GM21529 (cell line): ENCODE measurements around the gene LOXHD1.

Source experiments
- ATAC-seq: cut with Tn5 transposase; IDR thresholded peaks from one replicate; pipeline ENCODE4 v1.9.1; 2021; ENCODE audit not compliant: unreplicated experiment

The LOXHD1 gene

DNA sequence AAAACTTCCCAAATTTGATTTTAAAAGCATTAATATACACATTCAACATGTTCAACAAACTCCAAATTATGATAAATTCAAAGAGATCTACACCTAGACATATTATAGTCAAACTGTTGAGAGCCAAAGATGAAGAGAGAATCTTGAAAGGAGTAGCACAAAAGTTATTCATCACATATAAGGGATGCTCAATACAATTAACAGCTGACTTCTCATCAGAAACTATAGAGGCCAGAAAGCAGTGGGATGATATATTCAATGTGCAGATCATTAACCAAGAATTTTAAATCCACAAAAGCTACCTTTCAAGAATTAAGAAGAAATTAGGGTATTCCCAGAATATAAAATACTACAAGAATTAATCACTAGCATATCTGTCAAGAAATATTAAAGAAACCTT, 75.4 kb downstream of the LOXHD1 start:
- ATAC-seq: no peak

DNA sequence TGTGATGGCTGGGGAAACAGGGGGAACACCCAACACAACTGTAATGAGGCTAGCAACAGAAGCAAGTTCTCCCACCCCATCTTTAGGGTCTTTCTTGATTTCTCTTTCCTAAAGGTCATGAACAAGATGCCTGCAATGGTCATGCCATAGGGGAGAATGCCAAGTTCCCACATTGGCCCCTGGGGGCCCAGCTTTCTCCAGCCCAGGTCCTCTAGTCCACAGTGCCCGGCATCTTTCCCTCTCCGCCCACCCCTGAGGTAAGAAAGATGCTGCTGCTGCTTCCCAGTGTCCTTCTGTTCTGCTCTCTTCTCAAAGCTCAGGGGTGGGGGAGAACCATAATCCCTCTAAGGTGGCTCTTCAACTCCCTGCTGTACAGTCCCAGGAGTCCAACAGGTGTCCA, 78.0 kb downstream of the LOXHD1 start:
- no peak for ATAC-seq

DNA sequence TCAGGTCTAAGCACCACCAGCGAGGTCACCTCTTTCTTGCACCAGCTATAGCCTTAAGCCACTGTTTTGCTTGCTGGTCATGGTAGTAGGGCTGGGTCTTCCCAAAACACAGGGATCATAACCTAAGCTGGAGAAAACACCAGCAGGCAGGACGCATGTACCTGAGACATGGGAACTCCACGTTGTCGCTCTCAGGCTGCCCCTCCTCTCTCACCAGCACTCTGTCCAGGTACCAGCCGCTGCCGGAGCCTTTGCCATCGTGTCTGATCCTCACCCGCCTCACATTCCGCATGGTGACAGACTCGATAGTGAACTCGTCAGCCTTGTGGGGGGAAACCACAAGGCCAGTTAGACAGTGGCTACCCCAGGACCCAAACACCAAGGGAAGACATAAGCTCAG, 79.5 kb downstream of the LOXHD1 start:
- no peak for ATAC-seq

DNA sequence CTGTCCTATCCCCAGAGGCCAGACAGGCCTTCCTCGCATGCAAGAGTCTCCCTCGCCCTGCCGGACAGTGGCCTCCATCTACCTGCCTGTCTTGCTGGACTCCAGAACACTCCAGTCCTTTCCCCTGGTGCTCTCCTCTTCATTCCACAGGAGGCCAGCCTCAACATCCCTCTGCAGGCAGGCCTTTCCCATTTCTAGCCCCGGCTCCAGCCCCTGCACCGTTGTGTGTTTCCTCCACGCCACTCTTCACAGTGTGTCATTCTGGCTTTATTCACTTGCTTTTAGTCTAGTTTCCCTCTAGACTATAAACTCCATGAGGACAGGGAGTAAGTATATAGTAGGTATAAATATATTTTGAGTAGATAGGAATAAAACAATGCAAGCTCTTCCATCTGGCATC, 81.2 kb downstream of the LOXHD1 start:
- ATAC-seq: no peak

DNA sequence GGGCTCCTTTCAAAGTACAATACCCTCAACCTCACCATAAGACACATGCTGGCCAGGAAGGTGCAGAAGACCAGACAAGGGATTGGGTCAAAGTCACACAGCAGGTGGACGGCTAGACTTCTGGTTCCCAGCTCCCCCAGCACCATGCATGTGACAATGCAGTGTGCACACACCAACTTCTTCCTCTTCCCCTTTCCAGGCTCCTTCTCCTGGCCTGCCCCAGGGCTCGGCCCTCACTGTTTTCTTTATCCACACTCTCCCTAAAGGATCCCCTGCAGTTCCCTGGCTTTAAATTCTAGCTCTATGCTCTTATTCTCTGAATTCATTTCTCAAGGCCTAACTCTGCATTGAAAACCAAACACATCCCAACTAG, 82.3 kb downstream of the LOXHD1 start:
- no peak for ATAC-seq

DNA sequence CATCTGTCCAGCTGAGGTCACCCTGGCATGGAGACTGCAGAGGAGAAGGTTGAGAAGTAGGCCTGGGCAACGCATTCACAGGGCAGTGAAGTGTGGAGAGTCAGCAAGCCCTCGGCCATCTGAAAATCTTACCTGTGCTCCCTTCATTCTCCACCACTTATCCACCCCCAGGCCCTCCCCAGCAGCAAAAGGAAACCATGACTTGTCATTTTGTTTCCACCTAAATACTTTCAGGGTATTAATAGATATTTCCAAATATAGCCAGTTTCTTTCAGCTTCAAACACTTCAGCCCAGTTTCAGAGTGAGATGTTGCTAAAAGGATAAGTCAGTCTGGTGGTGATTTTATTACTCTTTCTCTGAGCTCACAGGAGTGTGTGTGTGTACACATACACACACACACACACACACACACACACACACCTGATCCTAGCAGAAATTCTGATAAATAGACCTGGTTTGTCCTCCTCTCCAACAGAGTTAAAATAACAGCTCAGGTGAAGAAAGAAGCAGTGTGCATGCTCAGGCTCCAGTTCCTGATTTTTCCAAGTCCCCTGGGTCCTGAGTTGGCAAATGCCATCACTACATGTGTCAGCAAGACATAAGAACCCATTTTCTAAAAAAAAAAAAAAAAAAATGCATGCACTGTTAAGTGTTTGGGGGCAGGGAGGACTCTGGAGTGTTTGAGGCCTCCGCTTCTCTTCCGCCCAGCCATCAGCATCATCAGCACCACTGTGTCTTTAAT, 82.8 kb downstream of the LOXHD1 start:
- ATAC-seq: peak; percentile 78

DNA sequence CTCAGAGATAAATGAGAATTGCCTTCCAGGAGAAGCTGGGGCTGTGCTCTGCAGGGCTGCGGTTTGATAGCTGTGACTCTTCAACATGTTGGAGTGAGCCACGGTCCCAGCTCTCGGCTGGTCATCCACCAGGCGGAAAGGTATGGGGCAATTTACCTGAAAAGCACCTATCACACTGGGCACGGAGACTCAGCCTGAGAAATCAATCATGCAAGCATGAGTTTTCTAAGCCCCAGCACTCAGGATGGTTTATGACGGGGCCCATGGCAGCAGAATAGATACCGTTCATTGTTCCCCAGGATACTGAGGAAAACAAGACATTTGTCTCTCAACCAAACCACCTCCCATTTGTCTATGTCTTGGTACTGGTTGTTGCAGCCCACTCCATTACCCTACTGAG, 83.9 kb downstream of the LOXHD1 start:
- ATAC-seq: no peak

DNA sequence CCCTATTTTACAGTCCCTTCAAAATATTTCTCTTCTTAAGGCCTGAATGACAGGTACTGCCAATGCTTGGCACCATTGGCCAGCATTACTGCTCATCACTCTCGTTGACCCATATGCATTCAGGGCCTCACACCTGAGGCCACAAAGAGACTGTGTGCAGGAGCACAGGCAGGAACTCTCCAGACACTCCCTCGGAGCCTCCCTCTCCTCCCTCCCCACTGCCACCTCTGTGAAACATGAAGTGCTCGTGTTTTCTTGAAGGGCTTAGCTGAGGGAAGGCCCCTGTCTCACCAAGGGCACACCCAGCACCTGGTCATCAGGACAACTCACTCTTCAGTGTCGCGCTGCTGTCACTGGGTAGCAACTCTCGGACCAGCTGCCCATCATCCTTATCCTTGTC, 85.3 kb downstream of the LOXHD1 start:
- no peak for ATAC-seq

DNA sequence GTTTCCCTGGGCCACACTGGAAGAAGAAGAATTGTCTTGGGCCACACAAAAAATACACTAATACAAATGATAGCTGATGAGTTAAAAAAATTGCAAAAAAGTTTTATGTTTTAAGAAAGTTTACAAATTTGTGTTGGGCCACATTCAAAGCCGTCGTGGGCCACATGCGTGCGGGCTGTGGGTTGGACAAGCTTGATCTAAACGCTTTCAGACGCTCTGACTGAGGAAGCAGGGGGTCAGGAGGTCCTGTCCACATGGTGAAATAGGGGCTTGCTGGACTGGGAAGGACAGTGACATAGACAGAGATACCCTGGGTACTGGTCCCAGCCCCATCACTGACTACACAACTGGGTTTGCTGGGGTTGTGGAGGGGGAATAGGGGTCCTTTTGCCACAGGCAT, 86.4 kb downstream of the LOXHD1 start:
- ATAC-seq: no peak

DNA sequence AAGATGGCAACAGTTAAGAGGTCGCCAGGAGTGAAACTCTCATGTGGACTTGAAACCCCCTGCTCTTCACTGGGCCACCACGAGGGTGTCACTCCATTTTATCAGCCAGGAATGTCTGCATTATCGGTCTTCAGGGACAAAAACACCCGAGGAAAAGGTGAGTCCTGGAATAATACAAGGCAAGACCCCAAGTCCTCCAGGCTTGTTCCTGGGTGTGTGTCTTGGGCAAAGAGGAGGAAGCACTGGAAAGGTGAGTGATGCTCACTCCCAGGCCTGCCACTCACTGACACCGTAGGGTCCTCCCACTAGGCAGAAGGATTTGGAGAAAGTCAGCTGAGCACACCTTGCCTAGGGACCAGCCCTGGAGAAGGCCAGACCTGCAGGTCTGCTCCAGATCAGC, 86.9 kb downstream of the LOXHD1 start:
- ATAC-seq: no peak

DNA sequence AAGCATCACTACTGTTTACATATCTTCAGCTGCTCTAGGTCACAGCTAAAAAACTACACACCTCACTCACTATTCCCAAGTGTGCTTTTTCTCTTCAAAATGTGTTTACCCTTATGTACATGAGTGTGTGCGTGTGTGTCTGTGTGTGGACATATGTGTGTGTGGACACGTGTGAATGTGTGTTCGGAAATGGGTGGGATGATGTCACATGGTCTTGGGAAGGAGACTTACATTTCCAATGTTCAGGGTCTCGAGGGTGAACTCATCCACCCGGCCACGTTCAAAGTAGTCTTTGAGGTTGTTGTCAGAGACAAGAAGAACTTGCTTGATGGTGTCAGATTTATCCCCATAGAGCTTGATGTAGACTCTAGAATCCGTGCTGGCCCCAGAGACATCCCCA, 87.8 kb downstream of the LOXHD1 start:
- ATAC-seq: no peak

DNA sequence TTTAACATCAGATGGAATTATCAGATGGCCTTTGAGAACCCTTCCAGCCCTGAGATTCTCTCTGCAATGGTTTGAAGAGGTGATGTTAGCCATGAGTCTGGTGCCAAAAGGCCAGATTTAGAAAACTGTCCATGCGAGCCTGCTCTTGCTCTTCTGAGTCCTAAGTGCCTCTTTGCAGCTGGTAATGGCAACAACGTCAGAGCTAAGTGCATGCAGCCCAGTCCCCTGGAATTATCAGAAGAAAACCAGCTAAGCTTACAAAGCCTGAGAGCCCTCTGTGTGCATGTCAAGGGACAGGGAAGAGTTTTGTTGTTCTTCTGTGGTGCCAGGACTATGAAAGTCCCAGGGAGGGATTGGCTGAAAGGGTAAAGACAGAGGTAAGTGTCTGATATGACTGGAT, 89.8 kb downstream of the LOXHD1 start:
- no peak for ATAC-seq

DNA sequence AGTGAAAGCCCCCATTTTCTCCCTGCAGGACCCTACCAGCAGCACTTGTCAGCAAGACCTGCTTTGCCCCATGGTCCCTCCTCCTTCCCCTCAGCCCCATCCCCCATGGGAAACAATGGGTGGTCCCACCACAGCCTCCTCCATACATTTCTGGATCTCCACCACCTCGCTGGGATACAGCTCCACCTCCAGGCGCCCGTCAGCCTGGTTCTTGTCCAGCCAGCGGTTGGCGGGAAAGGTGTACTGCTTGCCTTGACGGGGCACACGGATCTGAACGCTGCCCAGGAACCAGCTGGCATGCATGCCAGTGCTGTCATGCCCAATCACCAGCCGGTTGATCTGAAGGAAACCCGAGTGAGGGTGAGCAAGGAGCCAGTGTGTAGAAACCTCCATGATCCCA, 90.9 kb downstream of the LOXHD1 start:
- ATAC-seq: no peak

DNA sequence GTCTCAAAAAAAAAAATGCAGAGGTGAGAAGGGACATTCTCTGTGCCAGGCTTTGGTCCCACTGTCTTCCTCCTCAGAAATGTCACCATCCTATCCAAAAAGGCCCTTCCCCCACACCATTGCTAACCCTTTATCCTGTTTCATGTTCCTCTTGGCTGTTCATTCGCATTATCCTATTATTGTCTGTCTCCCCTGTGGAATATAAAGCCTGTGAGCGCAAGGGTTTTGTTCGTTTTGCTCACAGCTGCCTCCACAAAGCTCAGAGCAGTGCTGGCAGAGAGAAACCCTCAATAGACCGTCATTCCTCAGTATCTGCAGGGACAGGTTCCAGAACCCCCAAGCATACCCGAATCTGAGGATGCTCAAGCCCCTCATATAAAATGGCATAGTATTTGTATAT, 91.8 kb downstream of the LOXHD1 start:
- no peak for ATAC-seq

DNA sequence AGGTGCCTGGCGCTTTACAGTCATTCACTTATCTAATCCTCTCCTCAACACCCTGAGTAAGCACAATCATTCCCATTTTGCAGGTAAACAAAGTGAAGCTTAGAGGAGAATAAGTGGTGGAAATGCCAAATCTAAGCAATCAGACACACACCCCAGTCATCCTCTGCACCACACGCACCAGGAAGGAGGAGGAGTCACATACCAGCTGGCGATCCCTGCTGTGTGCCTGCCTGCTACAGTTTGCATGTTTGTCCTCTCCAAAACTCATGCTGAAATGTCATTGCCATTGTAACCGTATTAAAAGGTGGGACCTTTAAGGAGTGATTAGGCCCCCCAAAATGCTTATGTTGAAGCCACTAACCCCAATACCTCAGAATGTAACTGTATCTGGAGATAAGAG, 93.7 kb downstream of the LOXHD1 start:
- ATAC-seq: no peak

DNA sequence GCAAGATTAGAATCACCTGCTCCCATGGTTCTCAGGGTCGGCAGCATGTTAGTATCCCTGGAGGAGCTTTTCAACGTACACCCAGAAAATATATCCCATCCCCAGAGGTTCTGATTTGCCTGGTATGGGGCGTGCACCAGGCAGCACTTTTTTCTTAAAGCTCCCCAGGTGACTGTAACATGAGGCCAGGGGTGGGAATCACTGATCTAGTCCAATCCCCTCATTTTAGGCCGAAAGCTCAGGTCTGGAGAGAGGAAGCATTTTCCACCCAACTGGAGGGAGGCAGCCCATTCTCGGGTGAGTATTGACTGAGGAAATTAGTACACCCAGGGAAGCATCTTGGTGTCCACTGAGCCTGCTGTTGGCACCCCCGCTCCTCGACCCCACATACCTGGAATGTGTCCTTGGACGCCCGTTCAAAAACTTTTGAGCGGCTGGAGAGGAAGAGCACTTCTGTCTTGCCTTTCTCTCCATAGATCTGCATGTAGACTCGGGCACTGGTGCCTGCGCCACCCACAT, 94.3 kb downstream of the LOXHD1 start:
- ATAC-seq: no peak

DNA sequence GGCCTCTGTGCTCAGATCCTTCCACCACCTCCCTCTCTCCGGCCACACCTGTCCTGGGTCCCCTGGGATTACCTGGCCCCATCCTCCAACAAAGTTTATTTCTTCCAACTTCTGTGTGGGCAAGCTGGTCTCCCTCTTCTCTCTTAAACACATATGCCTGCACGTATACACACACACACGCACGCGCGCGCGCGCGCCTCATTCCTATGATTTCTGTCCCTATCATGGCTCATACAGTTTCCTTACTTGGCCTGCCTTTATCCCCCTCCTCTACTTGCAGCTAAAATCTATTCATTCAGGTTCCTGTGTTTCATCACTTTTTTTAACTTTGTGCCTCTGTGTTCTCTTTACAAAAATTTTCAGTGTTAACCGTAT, 96.4 kb downstream of the LOXHD1 start:
- ATAC-seq: no peak

DNA sequence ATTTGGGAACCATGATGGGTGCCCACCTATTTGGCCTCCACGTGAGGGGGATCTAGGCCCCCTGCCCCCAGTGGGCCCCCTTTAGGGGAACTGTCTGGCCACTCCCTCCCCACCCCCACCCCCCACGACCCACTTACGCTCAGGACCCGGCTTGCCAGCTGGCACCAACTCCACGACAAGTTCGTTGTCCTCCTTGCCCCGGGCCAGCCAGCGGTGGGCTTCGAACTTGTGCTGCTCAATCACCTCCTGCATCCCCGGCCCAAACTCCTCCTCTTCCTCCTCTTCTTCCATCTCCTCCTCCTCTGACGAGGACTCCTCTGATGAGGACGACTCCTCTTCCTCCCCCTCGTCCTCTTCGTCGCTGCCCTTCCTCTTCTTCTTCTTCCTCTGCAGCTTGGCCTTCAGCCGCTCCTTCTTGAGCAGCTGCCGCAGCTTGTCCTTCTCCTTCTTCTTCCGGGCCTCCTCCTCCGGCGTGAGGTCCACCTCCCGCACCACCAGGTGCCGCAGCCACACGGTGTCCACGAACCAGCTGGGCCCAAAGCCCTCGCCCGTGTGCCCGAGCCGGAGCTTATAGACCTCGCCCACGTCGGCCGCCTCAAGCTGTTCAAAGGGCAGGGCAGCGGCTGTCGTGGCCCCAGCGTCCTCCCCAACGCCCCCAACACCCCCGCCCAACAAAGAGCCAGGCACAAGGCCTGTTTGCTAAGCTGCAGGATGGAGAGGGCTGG, 96.9 kb downstream of the LOXHD1 start:
- no peak for ATAC-seq

DNA sequence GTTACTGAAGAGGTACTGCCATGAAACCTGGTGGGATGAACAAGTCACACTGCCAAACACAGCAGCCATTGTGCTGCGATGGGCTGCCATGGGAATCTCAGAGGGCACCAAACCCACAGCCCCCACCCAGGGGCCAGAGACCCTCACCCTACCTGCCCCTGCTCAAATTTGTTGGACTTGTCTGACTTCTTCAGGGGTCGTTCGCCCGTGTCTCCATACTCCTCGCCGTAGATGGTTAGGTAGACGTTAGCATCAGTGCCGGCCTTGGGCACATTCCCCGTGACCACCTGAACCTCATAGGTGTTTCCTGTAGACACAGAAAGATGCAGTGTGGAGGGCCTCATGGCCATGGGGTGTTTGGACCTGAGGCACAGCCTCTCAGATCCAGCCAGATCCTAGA, 97.7 kb downstream of the LOXHD1 start:
- no peak for ATAC-seq

DNA sequence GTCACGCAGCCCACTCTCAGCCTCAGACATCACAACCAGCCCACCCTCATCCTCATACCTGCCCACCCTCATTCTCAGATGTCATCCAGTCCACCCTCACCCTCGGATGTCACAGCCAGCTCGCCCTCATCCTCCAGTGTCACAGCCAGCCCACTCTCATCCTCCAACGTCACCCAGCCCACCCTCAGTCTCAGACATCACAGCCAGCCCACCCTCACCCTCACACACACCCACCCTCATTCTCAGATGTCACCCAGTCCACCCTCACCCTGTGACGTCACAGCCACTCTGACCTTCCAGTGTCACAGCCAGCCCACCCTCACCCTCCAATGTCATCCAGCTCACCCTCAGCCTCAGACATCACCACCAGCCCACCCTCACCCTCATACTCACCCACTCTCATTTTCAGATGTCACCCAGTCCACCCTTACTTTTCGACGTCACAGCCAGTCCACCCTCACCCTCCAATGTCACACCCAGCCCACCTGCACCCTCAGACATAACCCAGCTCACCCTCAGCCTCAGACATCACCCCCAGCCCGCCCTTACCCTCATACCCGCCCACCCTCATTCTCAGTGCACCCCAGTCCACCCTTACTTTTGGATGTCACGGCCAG, 100.3 kb downstream of the LOXHD1 start:
- no peak for ATAC-seq

DNA sequence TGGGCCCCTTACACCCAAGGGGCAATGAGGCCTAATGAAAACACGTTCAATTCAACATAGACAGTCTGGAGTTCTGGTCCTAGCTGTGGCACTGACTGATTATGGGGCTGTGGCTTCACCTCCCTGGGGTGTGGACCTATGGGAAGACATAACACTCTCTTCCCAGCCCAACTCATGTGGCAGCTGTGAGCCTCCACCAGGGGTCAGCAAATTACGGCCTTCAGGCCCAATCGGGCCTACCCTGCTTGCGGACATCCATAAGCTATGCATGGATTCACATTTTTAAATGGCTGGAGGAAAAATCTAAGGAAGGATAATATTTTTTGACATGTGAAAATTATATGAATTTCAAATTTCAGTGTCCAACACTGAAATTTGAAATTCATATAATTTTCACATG, 101.3 kb downstream of the LOXHD1 start:
- peak; percentile 47 for ATAC-seq

DNA sequence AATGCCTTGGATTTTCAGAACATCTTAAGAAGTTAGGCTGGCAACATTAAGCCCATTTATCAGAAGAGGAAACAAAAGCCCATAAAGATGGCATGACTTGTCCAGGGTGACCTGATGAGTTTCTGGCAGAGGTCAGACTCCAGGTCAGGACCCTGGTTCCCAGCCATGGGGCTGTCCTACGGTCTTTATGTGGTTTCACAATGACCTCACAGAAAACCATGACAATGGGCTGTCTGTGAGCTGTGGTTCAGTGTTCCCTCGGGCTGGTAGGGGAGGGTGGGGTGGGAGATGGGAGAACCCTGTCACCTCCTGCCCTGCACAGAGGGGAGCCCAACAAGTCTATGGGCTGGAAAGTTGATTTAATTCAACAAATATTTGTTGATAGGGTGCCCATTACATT, 101.8 kb downstream of the LOXHD1 start:
- ATAC-seq: no peak
